HCT116 (cell line): ENCODE measurements around the gene SBF2. TPM values are rescaled to one million over a fixed set of nuclear protein-coding genes. Genes with fewer than 3 reads are reported as not detected.
"Not testable (repeated sequence)": the region's sequence is repeated elsewhere in the genome, so short reads cannot be mapped to it uniquely, and the experiment has no call there.

Source experiments
- ATAC-seq: fragments of 200-7000 bp; cut with Tn5 transposase; 2 replicates; pipeline ENCODE4 v1.9.1; 2020; ENCODE audit warnings: mild to moderate bottlenecking, moderate library complexity
- BruUV-seq: library from RNA; stranded (reverse); fragments of 400-500 nt; replicated peaks from 2 replicates; lab custom pipeline; 2021; lab: Mats Ljungman, UMichigan
- CTCF ChIA-PET: fragments of 300-600 bp; sonication (Branson Sonifier 250); formaldehyde crosslinking; loops from one replicate; lab custom pipeline; 2021; ENCODE audit warnings: antibody characterized with exemption; lab: Charles Lee
- POLR2A ChIA-PET: fragments of 300-600, 350-600 bp; sonication (Branson Sonifier 250); formaldehyde crosslinking; loops from one replicate; lab custom pipeline; 2021; ENCODE audit warnings: antibody characterized with exemption; lab: Charles Lee
- RAD21 ChIA-PET, 2 experiments: fragments of 300-600 bp; sonication (Branson Sonifier 250); formaldehyde crosslinking; loops; one replicate each; lab custom pipeline; 2023; ENCODE audit warnings: low total read pairs in 2 of 2; ENCODE audit not compliant: uncharacterized antibody in 2 of 2, unreplicated experiment in 2 of 2, low non-redundant PET in 1 of 2; lab: Charles Lee
- DNase-seq: peaks from one replicate; pipeline ENCODE4 v3.0.0-alpha.2; 2010; ENCODE audit warnings: low read depth, low spot score
- H2AFZ ChIP-seq: fragments of 200-600 bp; shearing (Covaris generic), sonication (generic); 2 replicates; pipeline ENCODE4 v1.6.1; 2017; ENCODE audit warnings: low read depth, mixed run types, mixed read lengths, antibody characterized with exemption, low read length; ENCODE audit not compliant: poor library complexity, severe bottlenecking
- H3K27ac ChIP-seq: 2 replicates; pipeline ENCODE4 v1.5.1; 2012; ENCODE audit warnings: low read depth, low read length
- H3K27me3 ChIP-seq: fragments of 200-600 bp; sonication (generic); 2 replicates; pipeline ENCODE4 v1.6.1; 2016; ENCODE audit warnings: mixed run types, low read length, mixed read lengths; ENCODE audit not compliant: insufficient read depth
- H3K36me3 ChIP-seq, 2 experiments: fragments of 200-500 bp in 1 of 2; fragments of 200-600 bp in 1 of 2; sonication (Bioruptor generic) in 1 of 2; sonication (generic) in 1 of 2; 2 replicates each; pipeline versions ENCODE4 v1.5.1 to v1.6.1; 2014 to 2016; ENCODE audit warnings: low read length in 2 of 2, inconsistent platforms in 1 of 2, mixed read lengths in 1 of 2, mixed run types in 1 of 2; ENCODE audit not compliant: insufficient read depth in 2 of 2, control insufficient read depth in 1 of 2
- H3K4me1 ChIP-seq, 2 experiments: fragments of 200-600 bp in 1 of 2; sonication (generic) in 1 of 2; 2 replicates each; pipeline versions ENCODE4 v1.5.1 to v1.6.1; 2012 to 2017; ENCODE audit warnings: low read length in 2 of 2, inconsistent platforms in 1 of 2, mild to moderate bottlenecking in 1 of 2, mixed read lengths in 1 of 2, mixed run types in 1 of 2, moderate library complexity in 1 of 2; ENCODE audit not compliant: insufficient read depth in 2 of 2, control insufficient read depth in 1 of 2
- H3K4me2 ChIP-seq: fragments of 200-600 bp; sonication (generic); 2 replicates; pipeline ENCODE4 v1.6.1; 2017; ENCODE audit warnings: mixed run types, low read length, mixed read lengths
- H3K4me3 ChIP-seq, 2 experiments: fragments of 200-600 bp in 1 of 2; sonication (generic) in 1 of 2; replicated peaks in 1 of 2; 2 replicates each; pipeline ENCODE4 v1.5.1; 2011 to 2016; ENCODE audit warnings: low read length in 2 of 2, control low read depth in 1 of 2, low read depth in 1 of 2, mild to moderate bottlenecking in 1 of 2, mixed read lengths in 1 of 2, mixed run types in 1 of 2
- H3K79me2 ChIP-seq: fragments of 200-600 bp; sonication (generic); 2 replicates; pipeline ENCODE4 v1.6.1; 2017; ENCODE audit warnings: mild to moderate bottlenecking, mixed run types, low read length, moderate library complexity, mixed read lengths; ENCODE audit not compliant: insufficient read depth
- H3K9ac ChIP-seq: fragments of 200-600 bp; sonication (generic); 2 replicates; pipeline ENCODE4 v1.6.1; 2016; ENCODE audit warnings: low read length, mixed read lengths
- H3K9me2 ChIP-seq: fragments of 200-600 bp; sonication (generic), shearing (Covaris generic); 2 replicates; pipeline ENCODE4 v1.6.1; 2017; ENCODE audit warnings: mixed run types, mild to moderate bottlenecking, moderate library complexity; ENCODE audit not compliant: insufficient read depth
- H3K9me3 ChIP-seq, 2 experiments: fragments of 200-500 bp in 1 of 2; fragments of 200-600 bp in 1 of 2; sonication (Bioruptor generic) in 1 of 2; sonication (generic) in 1 of 2; 2 replicates each; pipeline ENCODE4 v1.6.1; 2014 to 2017; ENCODE audit warnings: low read length in 2 of 2, mixed read lengths in 2 of 2, inconsistent platforms in 1 of 2, low read depth in 1 of 2, mild to moderate bottlenecking in 1 of 2, mixed run types in 1 of 2, moderate library complexity in 1 of 2; ENCODE audit not compliant: control insufficient read depth in 1 of 2, insufficient read depth in 1 of 2
- H4K20me1 ChIP-seq: fragments of 200-600 bp; sonication (generic), shearing (Covaris generic); 2 replicates; pipeline ENCODE4 v1.6.1; 2017; ENCODE audit warnings: mixed run types, mild to moderate bottlenecking, moderate library complexity; ENCODE audit not compliant: insufficient read depth
- EZH2 ChIP-seq: fragments of 200-600 bp; sonication (generic); IDR thresholded peaks from 2 replicates; pipeline ENCODE4 v1.6.1; 2017; ENCODE audit warnings: antibody characterized with exemption, mixed run types
- JUND ChIP-seq: IDR thresholded peaks from 2 replicates; pipeline ENCODE4 v1.6.1; 2012
- ZFX ChIP-seq: fragments of 450-650 bp; IDR thresholded peaks from 2 replicates; pipeline ENCODE4 v1.6.1; 2017
- intact Hi-C: fragments of 100-400 bp; cut with micrococcal nuclease; formaldehyde crosslinking; loops from 2 replicates; pipeline ENCODE4 v1.10.0; 2022
- total RNA-seq: library from RNA; stranded (reverse); gene quantifications from one replicate; pipeline ENCODE4 v1.2.1, GENCODE V29; 2021; ENCODE audit not compliant: unreplicated experiment

SBF2 gene
- total RNA-seq, 1 experiment from 2014 or later = 35.0 TPM

DNA sequence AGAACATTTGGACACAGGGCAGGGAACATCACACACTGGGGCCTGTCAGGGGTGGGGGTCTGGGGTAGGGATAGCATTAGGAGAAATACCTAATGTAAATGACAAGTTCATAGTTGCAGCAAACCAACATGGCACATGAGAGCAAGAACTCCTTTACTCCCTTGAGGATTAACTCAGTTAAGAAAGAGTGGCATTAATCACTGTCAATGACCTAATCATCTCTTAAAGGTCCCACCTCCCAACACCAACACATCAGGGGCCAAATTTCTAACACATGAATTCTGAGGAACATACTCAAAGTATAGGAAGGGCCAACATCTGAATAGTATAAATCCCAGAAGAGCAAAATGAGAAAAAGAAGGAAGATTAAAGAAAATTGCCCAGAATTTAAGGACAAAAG, 357.3 kb downstream of the SBF2 start:
- Histone ChIP-seq H3K27me3 (no peaks in the 10 kb centered on the region), H4K20me1 (no peaks in the 10 kb centered on the region), H3K36me3 (no peaks in the 10 kb centered on the region), H3K79me2 (no peaks in the 10 kb centered on the region), H3K9ac (no peak overlapping the region), H3K9me3 (no peaks in the 10 kb centered on the region), H3K27ac (no peak overlapping the region), H3K4me1 (no peaks in the 10 kb centered on the region), H2AFZ (no peak overlapping the region), H3K4me3 (no peak overlapping the region), H3K9me2 (no peaks in the 10 kb centered on the region), H3K4me2 (no peak overlapping the region)
- no TSS peak for BruUV-seq
- no peak for ATAC-seq
- no peak for DNase-seq
- RAD21 ChIA-PET = no interaction called here
- CTCF ChIA-PET = no interaction called here
- TF ChIP-seq ZFX (no peak), JUND (no peak), EZH2 (no peak)
- intact Hi-C loops = no loop called here
- POLR2A ChIA-PET = no interaction called here

- H3K79me2 ChIP-seq, H3K27ac ChIP-seq, H4K20me1 ChIP-seq, RAD21 ChIA-PET, H3K4me1 ChIP-seq, BruUV-seq, H3K9me3 ChIP-seq, H3K9me2 ChIP-seq, ATAC-seq, H3K36me3 ChIP-seq, H3K27me3 ChIP-seq, H3K4me3 ChIP-seq, H2AFZ ChIP-seq, H3K4me2 ChIP-seq, H3K9ac ChIP-seq, DNase-seq, intact Hi-C loops, POLR2A ChIA-PET: not testable (repeated sequence)
- CTCF ChIA-PET = interaction anchor here (0.6 kb wide), 1 partner anchor 468 kb away, joined by 3 read pairs; no protein-coding TSS in a partner anchor
These were observed 361.2 kb downstream of the SBF2 start for GRCh38 chr11:9932843-9933242.

GRCh38 chr11:9930562-9931331, 363.3 kb downstream of the SBF2 start:
- CTCF ChIA-PET, H3K27me3 ChIP-seq, H3K79me2 ChIP-seq, H3K4me1 ChIP-seq, H2AFZ ChIP-seq, BruUV-seq, intact Hi-C loops, H3K4me3 ChIP-seq, H3K9ac ChIP-seq, H3K9me2 ChIP-seq, RAD21 ChIA-PET, H3K9me3 ChIP-seq, POLR2A ChIA-PET, DNase-seq, H3K27ac ChIP-seq, H4K20me1 ChIP-seq, H3K4me2 ChIP-seq, ATAC-seq, H3K36me3 ChIP-seq: not testable (repeated sequence)
